HG02623 (cell line): ENCODE data around the gene DLL1.
A peak's percentile ranks its signal among the peaks of the same experiment; 100 is the strongest.

Experiments
- ATAC-seq: cut with Tn5 transposase; IDR thresholded peaks from one replicate; pipeline ENCODE4 v1.9.1; 2021; ENCODE audit warnings: moderate library complexity; ENCODE audit not compliant: unreplicated experiment

The DLL1 gene

DNA sequence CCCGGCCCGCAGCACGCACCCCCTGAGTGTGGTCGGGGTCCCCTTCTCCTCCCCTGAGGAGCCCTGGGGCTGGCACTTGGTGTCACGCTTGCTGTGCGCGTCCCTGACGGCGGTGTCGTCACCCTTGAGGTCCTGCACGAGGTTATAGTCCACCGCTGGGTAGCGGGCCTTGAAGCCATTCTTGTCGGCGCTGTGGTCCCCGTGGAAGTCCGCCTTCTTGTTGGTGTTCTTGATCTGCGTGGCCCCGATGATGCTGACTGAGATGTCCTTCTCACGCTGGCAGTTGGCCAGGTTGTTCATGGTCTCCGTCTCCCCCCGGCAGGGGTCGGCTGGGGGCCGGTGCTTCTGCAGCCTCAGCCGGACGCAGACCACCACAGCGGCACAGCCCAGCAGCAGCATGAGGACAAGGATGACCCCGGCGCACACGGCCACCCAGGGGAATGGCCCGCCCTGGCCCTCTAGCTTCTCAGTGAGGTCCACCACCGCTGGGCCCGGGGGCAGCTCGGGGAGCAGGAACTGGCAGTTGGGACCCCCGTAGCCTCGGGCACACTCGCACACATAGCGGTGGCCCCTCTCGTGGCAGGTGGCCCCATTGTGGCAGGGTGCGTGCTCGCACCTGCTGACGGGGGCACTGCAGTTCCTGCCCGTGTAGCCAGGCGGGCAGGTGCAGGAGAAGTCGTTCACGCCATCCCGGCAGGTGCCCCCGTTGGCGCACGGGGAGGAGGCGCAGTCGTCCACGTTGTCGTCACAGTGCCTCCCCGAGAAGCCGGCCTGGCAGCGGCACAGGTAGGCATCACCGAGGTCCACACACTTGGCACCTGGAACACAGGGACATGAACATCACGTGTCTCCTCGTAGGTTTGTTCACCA, 7.4 kb downstream of the DLL1 start:
- no peak for ATAC-seq

DNA sequence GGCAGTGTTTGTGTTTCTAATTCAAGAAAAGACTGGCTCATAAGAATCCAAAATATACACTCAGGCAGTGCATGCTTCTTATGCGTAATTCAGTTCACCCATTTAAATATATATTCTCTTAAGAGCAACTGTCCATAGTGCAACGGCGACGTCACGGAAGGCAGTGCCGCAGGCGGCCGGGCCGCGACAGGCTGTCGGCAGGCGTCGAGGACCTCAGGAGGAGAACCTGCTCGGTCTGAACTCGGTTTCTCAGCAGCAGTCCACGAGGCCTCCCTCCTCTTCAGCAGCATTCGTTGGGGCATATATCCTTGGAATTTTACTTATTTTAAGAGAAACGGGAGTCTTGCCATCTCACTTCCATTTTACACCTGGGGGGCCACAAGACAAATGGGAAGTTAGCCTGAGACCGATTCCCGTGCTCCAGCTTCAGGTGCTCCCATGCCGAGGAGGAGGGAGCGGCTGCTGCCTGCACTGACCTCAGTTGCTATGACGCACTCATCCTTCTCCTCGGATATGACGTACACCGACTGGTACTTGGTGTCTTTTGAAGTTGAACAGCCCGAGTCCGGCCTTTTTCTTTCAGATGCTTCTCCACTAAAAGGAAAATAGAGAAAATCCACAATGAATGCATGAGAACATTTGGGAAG, 8.2 kb downstream of the DLL1 start:
- ATAC-seq, result no peak

DNA sequence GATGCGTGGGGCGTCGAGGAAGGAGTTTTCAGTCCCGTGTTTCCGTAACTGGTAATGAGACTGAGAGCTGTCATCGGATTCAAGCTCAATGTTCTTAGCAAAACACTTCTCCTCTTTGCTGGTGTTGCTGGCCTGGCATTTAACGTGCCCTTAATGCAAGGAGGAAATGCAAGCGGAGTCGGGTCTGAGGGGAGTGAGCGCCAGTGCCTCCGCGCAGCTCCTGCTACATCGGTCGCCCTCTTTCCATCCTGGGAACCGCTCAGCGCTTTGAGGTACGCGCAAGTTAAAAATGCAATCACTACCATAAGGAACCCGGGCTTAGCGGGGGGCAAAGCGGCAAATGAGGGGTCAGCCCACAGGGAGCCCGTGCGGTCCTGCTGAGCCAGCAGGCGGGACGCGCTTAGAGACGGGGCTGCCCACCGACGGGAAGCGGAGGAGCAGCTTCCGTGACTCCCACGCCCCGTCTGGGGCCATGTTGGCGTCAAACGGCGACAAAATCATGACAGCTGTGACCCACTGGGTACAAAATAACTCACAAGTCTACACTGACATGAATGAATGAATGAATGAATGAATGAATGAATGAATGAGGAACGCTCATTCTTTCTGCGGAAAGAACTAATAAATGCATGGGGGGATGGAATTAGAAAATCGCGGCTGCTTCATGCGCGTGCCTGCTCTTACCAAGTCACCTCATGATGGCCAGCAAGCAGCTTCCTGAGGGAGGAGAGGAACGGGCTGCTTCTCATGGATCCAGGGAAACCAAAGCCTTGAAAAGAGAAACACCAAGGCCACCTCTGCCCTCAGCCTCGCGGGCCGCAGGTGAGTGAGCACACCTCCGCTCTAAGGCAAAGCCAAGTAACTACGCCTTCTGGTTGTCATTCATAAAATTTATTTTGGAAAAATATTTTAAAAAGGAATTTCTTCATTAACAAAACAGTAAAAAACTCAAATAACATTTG, 9.3 kb downstream of the DLL1 start:
- no peak for ATAC-seq

DNA sequence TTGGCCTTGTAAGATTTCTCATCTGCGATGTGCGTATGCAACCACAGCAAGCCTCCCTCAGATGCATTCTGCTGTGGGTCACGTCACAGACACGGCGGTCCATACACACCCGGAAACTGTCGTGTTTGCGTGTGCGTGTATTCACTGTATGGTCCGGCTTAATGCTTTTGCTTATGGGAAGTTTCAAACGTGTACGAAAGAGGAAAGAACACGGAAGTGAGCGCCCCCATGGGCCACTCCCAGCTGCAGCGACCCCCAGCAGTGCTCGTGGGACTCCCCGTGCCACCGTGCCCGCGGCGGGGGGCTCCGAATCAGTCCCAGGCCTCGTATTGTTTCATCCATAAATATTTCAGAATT, 10.2 kb downstream of the DLL1 start:
- ATAC-seq, result peak; percentile 19

DNA sequence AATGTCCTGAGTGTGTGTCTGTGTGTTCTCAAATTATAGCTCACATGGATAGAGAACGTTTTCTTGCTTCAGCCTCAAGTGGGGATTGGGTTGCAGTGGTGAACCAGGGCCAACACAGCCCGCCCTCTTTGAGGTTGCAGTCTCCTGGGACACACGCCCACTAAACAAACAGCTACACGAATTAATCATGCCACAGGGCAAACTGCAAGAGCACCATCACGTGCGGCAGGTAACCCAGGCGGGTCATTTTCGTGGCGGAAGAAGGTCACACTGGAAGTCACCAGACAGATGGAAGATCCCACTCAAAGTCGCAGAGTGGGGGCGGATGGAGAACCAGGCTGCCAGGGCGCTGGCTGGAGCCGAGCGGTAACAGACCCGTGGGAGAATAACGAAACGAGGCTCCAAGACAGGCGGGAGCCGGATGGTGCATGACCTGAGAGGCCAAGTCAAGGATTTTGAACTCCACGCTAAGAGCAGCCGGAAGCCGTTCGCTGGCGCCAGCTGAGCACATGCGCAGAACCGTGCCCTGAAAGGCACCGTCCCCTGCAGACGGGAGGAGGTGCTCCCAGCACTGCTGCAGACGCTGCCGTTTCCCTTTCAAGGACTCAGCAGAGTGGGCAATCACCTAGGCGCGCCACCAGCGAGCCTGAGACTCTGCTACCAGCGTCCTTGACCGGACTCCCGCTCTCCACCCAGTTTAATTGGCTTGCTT, 10.7 kb downstream of the DLL1 start:
- peak; percentile 83 for ATAC-seq

DNA sequence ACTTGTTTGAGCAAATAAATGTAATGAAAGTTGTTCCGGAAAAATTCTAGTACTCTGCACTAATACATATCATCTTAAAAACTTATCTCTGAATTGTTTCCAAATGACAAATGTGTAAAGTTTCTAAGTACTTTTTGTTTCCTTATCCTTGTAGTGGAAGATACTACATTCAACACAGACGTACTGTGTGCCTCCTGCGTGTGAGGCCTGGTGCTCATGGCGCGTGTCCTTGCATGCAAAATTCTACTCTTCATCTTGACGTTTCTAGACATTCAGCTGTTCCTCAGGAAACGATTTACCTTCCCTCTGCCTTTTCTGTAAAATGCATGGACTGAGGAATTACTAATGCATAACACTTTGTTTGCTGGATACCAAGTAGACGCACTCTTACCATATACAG, 11.5 kb downstream of the DLL1 start:
- ATAC-seq, result no peak

DNA sequence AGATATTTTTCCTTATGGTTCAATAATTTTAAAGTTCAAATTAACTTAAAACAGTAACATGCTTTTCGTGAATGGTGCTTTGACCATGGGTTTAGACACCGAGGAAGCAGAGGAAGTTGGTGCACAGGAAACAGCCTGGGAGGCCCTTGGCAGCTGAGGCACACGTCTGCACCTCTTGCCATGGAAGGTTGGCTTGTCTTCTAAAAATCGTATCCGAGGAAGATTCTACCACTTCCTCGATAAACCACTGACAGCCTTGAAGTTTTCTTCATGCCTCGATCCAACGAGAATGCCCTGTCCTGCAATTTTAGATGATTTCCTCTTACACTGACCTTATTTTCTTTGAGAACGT, 12.2 kb downstream of the DLL1 start:
- no peak for ATAC-seq

DNA sequence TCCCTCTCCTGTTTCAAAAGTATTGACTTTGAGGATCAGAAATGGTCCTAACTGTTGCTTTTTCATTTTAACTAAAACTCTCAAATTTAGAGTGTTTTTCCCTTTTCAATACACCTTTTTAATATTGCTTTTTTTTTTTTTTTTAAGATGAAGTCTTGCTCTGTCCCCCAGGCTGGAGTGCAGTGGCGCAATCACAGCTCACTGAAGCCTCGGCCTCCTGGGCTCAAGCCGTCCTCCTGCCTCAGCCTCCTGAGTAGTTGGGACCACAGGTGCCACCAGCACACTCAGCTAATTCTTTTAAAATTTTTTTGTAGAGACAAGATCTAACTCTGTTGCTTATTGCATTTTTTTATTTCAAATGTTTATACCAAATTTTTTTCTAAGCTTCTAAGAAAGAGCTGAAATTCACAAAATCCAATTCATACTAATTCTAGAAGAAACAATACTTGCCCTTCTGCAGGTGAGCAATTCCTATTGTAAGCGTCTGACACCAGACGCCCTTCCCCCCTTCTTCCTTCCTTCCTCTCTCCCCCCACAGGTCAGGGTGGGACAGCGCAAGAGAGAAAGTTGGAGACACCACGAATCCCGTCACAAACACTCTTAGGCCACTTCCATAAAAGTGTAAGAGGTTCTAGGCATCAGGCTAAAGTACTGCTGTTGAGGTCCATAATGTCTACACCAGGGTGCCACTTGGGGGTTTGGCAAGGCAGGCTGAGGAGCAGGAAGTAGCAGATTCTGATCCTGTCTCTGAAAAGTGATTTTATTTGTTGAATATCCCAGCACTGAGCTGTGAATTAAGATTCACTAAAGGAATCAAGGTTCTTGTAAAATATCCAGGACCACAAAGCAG, 12.8 kb downstream of the DLL1 start:
- ATAC-seq, result no peak

DNA sequence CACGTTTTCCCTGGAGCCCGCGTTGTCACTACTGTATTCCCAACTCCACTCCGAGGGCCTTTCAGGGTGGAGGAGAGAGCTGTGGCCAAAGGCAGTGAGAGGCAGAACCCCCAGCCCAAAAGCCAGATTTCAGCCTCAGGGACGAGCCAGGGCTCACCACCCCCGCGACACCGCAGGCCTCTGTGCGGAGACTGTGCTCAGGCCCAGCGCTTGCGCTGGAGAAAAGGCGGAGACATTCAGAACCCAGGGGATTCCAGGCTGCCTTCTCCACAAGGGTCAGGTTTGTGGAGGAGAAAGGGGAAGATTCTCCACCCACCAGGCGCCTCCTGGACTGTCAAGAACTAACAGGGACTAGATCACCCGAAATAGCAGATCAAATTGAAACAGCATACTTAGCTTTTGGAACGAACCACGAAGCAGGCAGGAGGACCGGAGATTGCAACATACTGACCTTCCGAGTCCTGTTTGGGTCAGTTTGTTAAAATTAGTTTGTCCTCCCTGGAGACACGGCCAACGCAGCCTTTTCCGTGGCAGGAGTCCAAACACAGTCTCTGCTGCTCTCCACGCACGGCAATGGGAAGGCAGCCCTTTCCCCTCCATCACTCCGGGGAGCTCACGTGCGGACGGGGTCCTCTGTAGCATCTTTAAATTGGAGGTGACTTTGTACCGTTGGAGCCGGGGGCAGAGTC, 14.4 kb downstream of the DLL1 start:
- ATAC-seq, result no peak

DNA sequence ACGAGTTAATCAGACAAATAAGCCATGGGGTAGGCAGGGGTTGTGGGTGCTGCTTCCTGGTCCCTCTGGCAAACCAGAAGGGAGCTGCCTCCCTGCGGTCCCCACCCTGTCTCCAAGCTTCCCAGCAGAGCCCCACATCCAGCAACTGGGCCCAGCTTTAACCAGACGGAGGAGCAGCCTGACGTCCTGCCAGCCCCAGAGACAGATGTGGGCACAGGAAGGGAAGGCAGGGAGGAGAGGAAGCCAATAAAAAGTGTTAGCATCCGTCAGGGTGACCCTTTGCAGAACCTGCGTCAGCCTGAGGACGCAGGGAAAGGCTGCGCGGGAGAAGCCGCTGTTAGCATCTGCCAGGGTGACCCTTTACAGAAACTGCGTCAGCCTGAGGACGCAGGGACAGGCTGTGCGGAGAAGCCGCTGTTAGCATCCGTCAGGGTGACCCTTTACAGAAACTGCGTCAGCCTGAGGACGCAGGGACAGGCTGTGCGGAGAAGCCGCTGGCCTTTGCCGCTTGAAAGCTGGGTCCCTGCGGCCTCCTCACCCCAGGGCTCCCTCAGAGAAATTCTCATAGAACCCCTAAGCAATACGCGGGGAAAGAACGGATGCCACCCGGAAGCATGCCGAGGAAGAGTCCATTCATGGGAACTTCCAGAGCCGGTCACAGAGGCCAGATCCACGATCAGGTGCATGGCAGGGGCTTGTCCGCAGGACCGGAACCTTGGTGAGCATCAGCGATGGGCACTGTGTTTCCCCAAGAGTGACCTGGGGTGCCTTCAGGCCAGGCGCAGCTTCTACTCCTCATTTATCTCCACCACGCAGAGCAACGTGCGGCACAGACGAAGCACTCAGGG, 15.9 kb downstream of the DLL1 start:
- no peak for ATAC-seq

DNA sequence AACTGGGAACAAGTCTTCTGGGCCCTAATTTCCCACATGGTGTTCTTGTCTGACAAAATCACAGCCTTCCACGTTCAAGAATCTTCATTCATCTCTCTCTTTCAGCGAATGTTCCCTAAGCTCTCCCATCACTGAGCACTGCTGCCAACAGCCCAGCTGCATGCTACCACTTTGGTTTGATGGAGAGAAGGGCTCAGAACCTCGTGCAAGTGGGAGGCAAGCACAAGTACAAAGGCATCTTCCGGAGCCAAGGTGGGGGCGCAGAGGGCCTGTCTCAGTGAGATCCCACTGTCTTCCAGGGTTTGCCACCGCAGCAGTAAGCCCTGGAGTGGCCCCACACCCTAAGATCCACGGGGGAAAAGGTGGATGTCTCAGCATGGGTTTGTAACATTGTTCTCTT, 17.2 kb downstream of the DLL1 start:
- no peak for ATAC-seq

DNA sequence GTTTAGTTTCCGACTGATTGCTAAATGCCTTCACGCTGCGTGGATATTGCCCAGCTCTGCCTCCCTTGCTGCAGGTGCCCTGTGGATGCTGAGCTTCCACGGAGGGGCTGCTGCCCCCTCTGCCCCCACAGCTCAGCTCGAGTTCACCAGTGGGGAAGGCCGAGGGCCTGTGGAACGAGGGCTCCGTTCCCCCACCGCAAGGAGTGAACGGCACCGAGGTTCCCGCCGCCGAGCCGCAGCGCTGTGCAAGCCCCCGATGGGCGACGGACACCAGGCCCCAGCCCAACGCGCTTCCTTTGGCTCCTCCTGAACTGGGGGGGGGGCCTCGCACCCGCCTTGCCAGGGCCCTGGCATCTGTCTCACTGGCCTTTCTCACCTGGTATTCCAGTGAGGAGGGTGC, 17.7 kb downstream of the DLL1 start:
- no peak for ATAC-seq

DNA sequence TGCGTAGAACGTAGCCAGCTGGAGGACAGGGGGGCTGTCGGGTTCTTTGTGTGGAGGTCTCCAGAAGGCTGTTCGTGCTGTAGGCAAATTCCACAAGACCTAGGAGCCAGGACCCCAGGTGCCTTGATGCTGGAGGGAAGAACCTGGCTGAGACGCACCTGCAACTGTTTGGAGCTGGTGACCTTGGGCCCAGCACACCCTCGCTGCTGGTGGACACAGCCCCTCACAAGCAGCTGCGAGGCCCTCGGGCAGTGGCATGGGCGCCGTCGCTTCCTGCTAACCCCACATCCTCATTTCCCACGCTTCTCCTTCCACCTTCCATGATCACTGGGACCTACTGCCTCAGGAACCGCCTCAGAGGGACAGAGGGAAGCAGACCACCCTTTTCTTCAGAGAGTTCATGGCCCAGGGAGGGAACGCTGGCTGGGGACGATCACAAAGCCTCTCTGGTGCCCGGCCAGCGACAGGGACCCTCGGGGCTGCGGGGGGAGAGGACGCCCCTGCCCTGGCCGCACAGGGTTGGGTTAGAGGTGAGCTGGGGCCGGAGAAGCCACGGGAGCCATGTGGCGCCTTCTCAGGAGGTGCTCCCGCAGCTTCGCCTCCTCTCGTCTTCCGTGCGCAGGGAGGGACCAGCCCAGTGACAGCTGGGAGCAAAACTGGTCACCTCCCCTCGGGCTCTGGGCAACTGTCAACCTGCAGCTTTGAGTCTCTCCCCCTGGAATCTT, 18.4 kb downstream of the DLL1 start:
- no peak for ATAC-seq

DNA sequence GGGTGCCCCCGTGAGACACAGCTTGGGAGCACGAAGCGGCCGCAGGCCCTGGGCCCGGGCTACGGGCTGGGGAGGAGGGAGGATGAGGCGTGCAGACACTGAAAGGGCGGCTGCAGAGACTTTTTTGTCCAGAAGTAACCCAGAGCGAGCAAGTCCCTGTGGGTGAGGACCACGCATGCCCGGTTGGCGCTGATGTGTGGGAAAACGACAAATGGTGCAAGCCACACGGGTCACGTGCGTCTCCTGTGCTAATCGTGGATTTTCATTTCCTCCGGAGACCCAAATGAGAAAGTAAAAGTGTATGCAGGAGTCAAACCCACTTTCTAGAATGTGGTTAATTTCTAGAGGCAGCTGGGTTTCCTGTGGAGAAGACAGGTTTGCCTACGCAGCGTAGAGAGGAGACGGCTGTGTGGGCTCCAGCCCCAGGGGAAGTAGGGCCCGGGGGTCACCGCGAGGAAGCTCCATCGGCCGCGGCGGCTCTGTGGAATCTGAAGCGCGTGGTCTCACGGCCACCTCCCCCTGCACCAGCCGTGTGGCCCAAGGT, 19.0 kb downstream of the DLL1 start:
- peak; percentile 96 for ATAC-seq

DNA sequence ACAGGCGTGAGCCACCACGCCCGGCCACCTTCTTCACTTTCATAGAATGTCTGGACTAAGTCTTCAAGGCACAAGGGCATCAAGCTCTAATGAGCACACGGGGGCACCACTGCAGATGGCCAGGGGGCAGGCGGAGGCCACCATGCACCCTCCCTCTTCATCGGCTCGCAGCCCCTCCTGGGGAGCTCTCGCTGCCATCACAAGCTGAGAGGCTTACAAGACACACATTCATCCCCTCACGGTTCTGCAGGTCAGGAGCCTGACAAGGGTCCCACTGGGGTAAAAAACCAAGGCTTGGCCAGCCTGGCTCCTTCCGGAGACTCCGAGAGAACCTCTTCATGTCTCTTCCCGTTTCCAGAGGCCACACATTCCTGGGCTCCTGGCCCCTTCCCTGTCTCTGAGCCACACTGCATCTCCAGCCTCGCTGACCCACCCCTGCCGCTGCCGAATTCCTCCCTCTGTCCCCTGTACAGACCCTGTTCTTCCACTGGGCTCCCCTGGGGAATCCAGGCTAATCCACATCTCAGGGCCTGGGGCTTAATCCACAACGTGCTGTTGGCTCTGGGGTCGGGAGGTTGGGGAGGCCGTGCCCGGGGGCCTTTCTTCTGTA, 19.8 kb downstream of the DLL1 start:
- no peak for ATAC-seq

DNA sequence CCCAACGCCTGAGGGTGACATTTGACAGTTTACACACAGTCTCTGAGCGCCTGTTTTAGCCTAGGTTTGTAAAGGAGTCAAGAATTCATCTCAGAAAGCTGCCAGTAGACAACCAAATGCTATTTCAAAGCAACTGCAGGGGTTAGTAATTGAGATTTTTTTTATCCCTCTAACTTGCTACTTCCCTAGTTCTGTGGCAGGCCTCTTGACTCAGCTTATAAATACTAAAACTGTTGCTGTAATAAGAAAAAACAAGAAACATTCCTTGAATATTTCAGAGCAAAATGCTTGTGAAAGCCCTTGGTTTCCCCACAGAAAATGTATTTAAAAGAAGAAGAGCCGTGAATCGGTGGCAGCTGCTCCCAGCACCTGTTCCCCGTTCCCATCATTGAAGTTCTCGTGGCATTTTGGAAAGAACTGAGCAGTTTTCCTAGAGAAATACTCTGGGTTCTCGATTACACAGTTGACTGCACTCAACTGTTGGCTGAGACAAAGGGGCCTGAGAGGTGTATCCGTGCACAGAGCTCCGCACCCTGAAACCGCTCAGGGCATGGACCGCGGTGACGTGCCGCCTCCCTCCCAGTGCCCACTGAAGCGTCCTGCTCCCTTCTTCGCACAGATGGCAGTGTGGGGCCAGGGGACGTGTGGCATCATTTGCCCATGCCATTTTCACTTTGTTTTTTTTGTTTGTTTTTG, 20.9 kb downstream of the DLL1 start:
- ATAC-seq, result no peak
